Kidney epithelial cell (primary cell): ENCODE results near the gene TINAGL1. TPM values are rescaled to one million over a fixed set of nuclear protein-coding genes. Genes with fewer than 3 reads are reported as not detected.
"Not testable (repeated sequence)": the region's sequence is repeated elsewhere in the genome, so short reads cannot be mapped to it uniquely, and the experiment has no call there.

Source experiments
- DNase-seq: peaks from one replicate; pipeline ENCODE4 v3.0.0-alpha.2; 2010; ENCODE audit warnings: low read depth
- H3K27me3 ChIP-seq: 2 replicates; pipeline ENCODE4 v1.6.0; 2011; ENCODE audit warnings: low read length; ENCODE audit not compliant: control insufficient read depth, insufficient read depth
- H3K36me3 ChIP-seq: 2 replicates; pipeline ENCODE4 v1.5.1; 2011; ENCODE audit warnings: low read length; ENCODE audit not compliant: control insufficient read depth, insufficient read depth
- H3K4me3 ChIP-seq: 2 replicates; pipeline ENCODE4 v1.5.1; 2011; ENCODE audit warnings: low read depth, mild to moderate bottlenecking, control low read depth, low read length
- CTCF ChIP-seq: IDR thresholded peaks from 2 replicates; pipeline ENCODE4 v1.5.1; 2011; ENCODE audit warnings: mild to moderate bottlenecking, moderate library complexity, low read length, control low read depth, inconsistent platforms; ENCODE audit not compliant: insufficient read depth, poor library complexity, severe bottlenecking
- total RNA-seq: library from RNA; depleted of rRNA; stranded (reverse); fragments of >200 nt; gene quantifications from 2 replicates; pipeline ENCODE4 v1.2.3, GENCODE V29; 2015

Gene TINAGL1
- total RNA-seq, 1 donor from 2014 or later: 140 TPM

- H3K36me3 ChIP-seq: no peaks in the 10 kb centered on the region
- no peak overlapping the region for H3K4me3 ChIP-seq
- no peak for DNase-seq
- TF ChIP-seq CTCF: no peak
- no peaks in the 10 kb centered on the region for H3K27me3 ChIP-seq
These were observed 7.9 kb downstream of the TINAGL1 start for GRCh38 chr1:31583995-31584868.

GRCh38 chr1:31584869-31585735 is 8.8 kb downstream of the TINAGL1 start:
- no peaks in the 10 kb centered on the region for H3K27me3 ChIP-seq
- no peak for DNase-seq
- no peak for TF ChIP-seq CTCF
- H3K4me3 ChIP-seq: no peak overlapping the region
- H3K36me3 ChIP-seq: no peaks in the 10 kb centered on the region

- Histone ChIP-seq H3K4me3 (no peak overlapping the region), H3K36me3 (no peaks in the 10 kb centered on the region), H3K27me3 (no peaks in the 10 kb centered on the region)
- no peak for TF ChIP-seq CTCF
- DNase-seq: no peak
These were observed 9.5 kb downstream of the TINAGL1 start for GRCh38 chr1:31585736-31586365.

GRCh38 chr1:31586376-31587327 is 10.3 kb downstream of the TINAGL1 start:
- no peak for TF ChIP-seq CTCF
- Histone ChIP-seq H3K36me3 (no peaks in the 10 kb centered on the region), H3K4me3 (no peak overlapping the region), H3K27me3 (no peaks in the 10 kb centered on the region)
- DNase-seq: no peak

GRCh38 chr1:31587328-31587699 is 11.0 kb downstream of the TINAGL1 start:
- H3K36me3 ChIP-seq, H3K27me3 ChIP-seq, DNase-seq, H3K4me3 ChIP-seq: not testable (repeated sequence)
